HG03280 (cell line): ENCODE measurements around the gene KLF7.

ENCODE experiments used
- ATAC-seq: cut with Tn5 transposase; IDR thresholded peaks from one replicate; pipeline ENCODE4 v1.9.1; 2021; ENCODE audit warnings: mild to moderate bottlenecking, moderate library complexity; ENCODE audit not compliant: unreplicated experiment

KLF7 gene

DNA sequence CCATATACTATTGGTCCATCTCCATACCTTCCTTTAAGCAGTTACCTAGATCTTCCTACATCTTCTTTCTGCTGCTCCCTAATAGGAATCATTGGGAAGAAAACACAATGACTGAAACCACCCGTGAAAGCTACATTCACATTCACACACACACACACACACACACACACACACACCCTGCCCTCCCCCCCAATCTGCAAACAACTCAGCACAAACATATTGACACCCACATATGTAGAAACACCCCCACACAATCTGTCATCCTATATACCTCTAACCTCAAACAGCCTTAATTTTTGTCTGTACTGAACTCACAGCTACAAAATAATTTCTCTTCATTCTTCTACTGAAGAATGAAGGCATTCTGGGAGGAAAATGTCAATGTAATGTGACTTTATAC lies 63.8 kb downstream of the KLF7 start:
- ATAC-seq = no peak

DNA sequence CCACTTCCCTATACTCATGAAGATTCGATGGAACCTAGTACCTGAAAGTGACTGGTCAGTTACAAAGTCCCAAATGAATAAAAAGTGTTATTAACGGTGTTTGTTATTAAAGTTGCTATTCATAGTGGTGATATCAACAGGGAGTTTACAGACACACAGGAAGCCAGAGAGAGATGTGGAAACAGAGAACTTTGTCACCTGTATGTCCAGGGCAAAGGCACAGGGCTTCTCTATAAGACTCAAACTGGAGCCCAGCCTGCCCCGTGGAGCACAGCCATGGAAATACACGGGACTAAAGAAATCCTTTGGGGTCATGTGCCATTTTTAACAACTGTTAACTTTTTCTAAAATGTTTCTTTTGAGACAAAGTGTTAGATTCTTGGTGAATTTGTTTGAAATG lies 68.5 kb downstream of the KLF7 start:
- no peak for ATAC-seq

GRCh38 chr2:207095963-207096362 lies 69.8 kb downstream of the KLF7 start:
- ATAC-seq = no peak

DNA sequence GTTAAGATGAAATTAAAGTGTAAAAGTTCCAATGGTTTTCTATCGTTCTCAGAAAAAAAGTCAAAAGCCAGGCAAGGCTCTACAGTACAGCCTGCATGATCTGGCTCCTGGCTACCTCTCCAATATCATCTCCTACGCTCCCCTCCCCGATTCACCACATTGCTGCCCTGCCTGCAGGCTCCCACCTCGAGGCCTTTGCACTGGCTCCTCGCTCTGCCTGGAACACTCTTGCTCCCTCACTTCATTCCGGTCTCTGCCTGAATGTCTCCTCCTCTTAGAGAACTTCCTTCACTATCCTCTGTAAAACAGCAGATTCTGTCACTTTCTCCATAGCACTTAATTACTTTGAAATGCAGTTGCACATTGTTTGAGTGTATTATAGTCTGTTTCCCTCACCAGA lies 72.5 kb downstream of the KLF7 start:
- no peak for ATAC-seq

DNA sequence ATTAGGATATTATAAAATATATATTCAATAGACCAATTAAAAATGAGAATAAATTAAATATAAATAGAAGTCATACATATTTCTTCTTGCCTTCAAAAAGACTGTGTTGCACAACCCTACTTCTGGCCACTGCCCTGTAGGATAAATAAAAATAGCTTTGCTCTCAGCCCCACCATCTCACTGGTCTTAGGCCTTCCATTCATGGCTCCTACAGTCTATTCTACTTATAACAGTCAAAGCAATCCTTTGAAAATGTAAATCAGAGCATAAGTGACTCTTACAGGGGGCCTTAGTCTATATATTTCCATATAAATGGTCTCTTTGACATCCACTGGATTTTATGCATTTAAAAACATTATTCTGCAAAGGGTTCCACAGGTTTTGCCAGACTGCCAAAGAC lies 72.9 kb downstream of the KLF7 start:
- ATAC-seq = no peak

DNA sequence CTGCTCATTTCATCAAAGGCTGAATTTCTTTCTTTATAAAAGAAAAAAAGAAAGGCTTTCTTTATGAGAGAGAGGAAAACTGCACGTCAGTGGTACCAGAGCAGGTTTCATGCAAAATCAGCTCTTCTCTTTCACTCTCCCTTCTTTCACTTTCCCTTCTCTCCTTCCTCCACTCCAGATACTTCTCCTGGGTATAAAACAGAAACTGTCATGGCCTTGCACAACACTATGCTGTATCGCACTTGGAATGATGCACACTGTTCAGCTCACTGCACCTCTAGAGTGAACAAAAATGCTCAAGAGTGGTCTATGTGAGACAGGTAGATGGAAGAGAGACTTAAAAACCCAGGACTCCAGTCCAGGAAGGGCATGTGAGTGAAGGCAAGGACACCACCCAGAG lies 73.8 kb downstream of the KLF7 start:
- ATAC-seq = no peak

GRCh38 chr2:207091176-207091575 lies 74.6 kb downstream of the KLF7 start:
- no peak for ATAC-seq

DNA sequence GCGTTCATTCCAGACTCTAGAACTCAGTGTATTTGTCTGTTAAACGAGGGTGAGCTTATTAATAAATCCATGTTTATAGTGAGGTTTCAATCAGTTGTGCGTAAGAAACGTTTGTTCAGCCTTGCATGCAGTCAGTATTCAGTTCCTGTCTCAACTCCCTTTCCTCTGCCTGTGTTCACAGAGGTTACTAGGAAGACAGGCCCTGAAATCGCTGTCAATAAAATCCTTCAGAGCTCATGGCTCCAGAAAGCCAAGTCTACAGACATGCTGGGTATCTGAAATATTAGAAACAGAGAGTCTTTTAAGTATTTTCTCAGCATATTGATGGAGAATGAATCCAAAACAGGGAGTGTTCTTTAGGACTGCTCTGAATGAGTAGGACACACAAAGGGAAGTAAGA lies 75.4 kb downstream of the KLF7 start:
- no peak for ATAC-seq

GRCh38 chr2:207088839-207089238 lies 76.9 kb downstream of the KLF7 start:
- no peak for ATAC-seq

- ATAC-seq = no peak
Observed at GRCh38 chr2:207088276-207088675, 77.5 kb downstream of the KLF7 start.

GRCh38 chr2:207087046-207087902 lies 78.5 kb downstream of the KLF7 start:
- no peak for ATAC-seq

DNA sequence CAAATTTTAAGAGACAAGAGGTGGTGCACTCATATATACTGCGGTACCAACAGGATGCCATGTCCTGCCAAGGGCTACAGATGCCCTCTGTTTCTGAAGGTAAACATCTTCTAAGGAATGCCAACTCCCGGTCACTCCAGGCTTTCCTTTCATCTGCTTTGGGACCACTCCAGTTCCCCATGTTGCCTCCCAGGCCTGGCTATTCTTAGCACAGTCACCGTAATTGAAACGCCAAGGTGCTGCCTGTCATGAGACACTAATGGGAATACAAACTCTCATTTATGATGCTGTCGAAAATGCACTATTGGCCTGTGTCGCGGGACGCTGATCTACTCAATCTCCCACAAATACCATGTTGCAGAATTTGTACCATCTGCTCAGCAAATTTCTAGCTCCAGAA lies 79.6 kb downstream of the KLF7 start:
- ATAC-seq = no peak

GRCh38 chr2:207085110-207085509 lies 80.6 kb downstream of the KLF7 start:
- ATAC-seq = no peak

GRCh38 chr2:207083361-207084110 lies 82.2 kb downstream of the KLF7 start:
- no peak for ATAC-seq

DNA sequence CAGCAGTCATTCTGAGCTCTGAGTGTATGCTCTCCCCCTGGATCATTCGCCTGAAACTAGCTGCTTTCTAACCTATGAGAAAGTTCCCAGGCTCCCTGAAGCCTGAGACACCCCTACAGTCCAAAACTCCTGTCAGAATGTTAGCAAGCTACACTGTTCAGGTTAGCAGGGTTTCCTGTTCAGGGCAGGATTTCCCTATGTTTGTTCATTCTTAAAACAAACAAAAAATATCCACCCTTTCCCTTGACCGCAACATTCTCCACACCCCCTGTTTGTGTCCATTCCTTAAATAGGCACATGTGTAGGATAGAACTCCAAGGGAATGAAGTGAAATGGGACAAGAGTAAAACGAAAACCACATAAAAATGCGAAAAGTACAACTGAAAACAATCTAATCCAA lies 83.1 kb downstream of the KLF7 start:
- no peak for ATAC-seq

DNA sequence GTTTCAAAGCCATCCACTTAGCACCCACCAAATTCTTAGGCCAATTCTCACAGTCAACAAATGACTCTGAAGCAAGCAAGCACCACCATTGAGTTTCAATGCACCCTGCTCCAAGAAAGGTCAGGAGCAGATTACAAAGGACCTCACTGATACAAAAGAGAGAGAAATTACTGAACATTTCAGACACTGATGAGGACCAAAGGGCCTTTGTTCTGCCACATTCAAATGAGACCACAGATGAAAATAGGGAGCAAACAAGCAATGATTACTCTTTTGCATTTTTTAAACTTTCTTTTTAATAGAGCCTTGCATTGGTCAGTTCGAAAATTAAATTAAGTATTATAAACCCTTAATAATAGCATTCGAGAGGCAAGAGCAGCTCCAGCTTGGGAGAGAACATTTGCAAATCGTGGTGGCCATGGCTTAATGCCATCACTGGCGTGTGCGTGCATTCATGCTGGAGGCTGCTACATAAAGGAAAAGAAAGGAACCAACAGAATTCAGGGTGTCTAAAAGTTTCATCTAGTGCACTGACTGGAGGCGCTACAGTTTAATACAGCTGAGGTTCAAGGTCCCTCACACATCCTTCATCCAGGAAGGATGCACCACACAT lies 87.5 kb downstream of the KLF7 start:
- ATAC-seq = no peak

DNA sequence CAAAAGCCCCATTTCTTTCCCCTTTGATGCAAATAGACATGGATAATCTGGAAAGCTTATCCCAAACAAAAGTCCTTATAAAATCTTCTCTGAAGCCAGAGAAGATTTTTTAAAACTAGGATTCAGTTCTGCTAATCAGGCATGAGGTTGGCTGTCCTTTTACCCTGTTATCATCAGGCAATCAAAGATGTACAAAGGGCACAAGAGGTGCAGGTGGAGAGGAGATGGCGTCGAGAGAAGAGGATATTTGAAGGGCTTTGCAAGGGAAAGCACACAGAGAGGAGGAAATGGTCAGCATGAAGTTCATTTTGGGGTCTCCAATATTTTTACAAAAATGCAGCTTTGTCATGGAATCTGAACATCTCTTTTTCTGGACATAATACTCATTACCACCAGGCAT lies 88.5 kb downstream of the KLF7 start:
- ATAC-seq = no peak

DNA sequence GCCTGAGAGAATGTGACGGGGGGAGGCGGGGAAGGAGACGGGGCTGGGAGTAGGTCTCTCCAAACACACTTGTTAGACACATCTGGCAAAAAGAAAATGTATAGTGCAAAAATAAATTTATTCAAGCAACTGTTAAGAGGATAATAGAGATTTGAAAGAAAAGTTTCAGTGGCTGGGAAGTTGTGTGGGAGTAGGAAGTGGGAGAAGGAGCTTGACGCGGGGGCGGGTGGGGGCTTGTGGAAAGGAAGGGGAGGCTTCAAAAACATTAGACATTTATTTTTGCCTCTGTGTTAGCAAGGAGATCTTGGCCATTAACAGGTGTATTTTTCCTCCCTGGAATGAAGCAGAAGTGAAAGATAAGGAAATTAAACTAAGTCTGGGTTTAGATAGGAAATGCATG lies 90.3 kb downstream of the KLF7 start:
- no peak for ATAC-seq

- no peak for ATAC-seq
Observed at GRCh38 chr2:207073801-207074678, 91.7 kb downstream of the KLF7 start.

GRCh38 chr2:207073412-207073800 lies 92.3 kb downstream of the KLF7 start:
- ATAC-seq = no peak

- no peak for ATAC-seq
Observed at GRCh38 chr2:207072571-207072970, 93.2 kb downstream of the KLF7 start.
